Activated naive CD8-positive, alpha-beta T cell treated with anti-CD3 and anti-CD28 coated beads, Interleukin-2, amount 10 ng/mL, durations not matched to agents 7 days and 5 days (primary cell): ENCODE data around the gene HNMT. TPM values are rescaled to one million over a fixed set of nuclear protein-coding genes. Genes with fewer than 3 reads are reported as not detected.
A peak's percentile ranks its signal among the peaks of the same experiment; 100 is the strongest.
"Not testable (repeated sequence)": the region's sequence is repeated elsewhere in the genome, so short reads cannot be mapped to it uniquely, and the experiment has no call there.

Source experiments
- ATAC-seq: fragments of 150-1000 bp; cut with Tn5 transposase; one replicate; pipeline ENCODE4 v1.10.0; 2021; ENCODE audit warnings: low read depth, moderate library complexity
- POLR2A ChIA-PET: fragments of 350-600 bp; sonication (Branson Sonifier 250); formaldehyde crosslinking; loops from one replicate; lab custom pipeline; 2021; ENCODE audit warnings: antibody characterized with exemption; lab: Charles Lee
- DNase-seq: peaks from one replicate; pipeline ENCODE4 v3.0.0; 2021
- H3K27ac Mint-ChIP-seq: one replicate; pipeline ENCODE4 v1.8.0; 2022; ENCODE audit warnings: mild to moderate bottlenecking, mixed read lengths
- H3K27me3 Mint-ChIP-seq: one replicate; pipeline ENCODE4 v1.8.0; 2022; ENCODE audit warnings: mild to moderate bottlenecking, moderate library complexity, mixed read lengths
- H3K36me3 Mint-ChIP-seq: one replicate; pipeline ENCODE4 v1.8.0; 2021; ENCODE audit warnings: mild to moderate bottlenecking, mixed read lengths
- H3K4me1 Mint-ChIP-seq: one replicate; pipeline ENCODE4 v1.8.0; 2021; ENCODE audit warnings: mixed read lengths
- H3K4me3 Mint-ChIP-seq: one replicate; pipeline ENCODE4 v1.8.0; 2022; ENCODE audit warnings: mild to moderate bottlenecking, moderate library complexity, mixed read lengths
- H3K9me3 Mint-ChIP-seq: one replicate; pipeline ENCODE4 v1.8.0; 2021; ENCODE audit warnings: mixed read lengths
- total RNA-seq, 2 experiments: library from RNA; stranded (reverse); gene quantifications; one replicate each; pipeline ENCODE4 v1.2.3, GENCODE V29; 2021

The HNMT gene
- total RNA-seq, 2 experiments from 2014 or later, result 0.28 to 0.57 TPM

DNA sequence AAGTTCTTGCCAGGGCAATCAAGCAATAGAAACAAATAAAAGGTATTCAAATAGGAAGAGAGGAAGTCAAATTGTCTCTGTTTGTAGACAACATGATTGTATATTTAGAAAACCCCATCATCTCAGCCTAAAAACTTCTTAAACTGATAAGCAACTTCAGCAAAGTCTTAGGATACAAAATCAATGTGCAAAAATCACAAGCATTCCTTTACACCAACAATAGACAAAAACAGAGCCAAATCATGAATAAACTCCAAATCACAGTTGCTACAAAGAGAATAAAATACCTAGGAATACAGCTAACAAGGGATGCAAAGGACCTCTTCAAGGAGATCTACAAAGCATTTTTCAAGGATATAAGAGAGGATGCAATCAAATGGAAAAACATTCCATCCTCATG lies 31.9 kb downstream of the HNMT start:
- DNase-seq, ATAC-seq, H3K4me3 Mint-ChIP-seq, H3K27ac Mint-ChIP-seq, H3K36me3 Mint-ChIP-seq, H3K4me1 Mint-ChIP-seq, POLR2A ChIA-PET, H3K9me3 Mint-ChIP-seq, H3K27me3 Mint-ChIP-seq: not testable (repeated sequence)

DNA sequence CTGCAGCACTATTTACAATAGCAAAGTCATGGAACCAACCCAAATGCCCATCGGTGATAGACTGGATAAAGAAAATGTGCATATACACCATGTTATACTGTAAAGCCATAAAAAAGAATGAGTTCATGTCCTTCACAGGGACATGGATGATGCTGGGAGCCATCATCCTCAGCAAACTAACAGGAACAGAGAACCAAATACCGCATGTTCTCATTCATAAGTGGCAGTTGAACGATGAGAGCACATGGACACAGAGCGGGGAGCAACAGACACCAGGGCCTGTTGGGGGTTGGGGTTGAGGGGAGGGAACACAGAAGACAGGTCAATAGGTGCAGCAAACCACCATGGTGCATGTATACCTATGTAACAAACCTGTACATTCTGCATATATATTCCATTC lies 33.5 kb downstream of the HNMT start:
- POLR2A ChIA-PET, result no interaction called here
- no peak for ATAC-seq

DNA sequence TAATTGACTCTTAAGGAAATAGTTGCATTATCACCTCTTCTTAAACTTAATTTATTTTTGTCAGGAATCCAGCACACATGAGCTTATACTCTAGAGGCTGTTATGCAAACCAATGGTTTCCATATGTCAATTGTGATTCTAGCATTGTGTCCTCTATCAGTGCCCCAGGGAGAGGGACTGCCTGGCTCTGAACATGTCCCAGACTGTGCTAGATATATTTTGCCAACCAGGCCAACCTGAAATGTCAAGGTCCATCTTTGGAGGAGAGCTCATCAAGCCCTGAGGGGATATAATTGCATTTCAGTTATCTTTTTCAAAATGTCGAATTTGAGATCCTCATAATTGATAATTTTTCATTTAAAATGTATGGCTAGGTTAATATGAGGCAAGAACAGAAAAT lies 34.2 kb downstream of the HNMT start:
- no peak overlapping the region for H3K27ac Mint-ChIP-seq
- H3K4me1 Mint-ChIP-seq, result no peaks in the 10 kb centered on the region
- DNase-seq (no peak), ATAC-seq (no peak)
- peaks cover 1% of the 10 kb centered on the region for H3K9me3 Mint-ChIP-seq
- no peak overlapping the region for H3K4me3 Mint-ChIP-seq
- no peaks in the 10 kb centered on the region for H3K36me3 Mint-ChIP-seq
- POLR2A ChIA-PET, result no interaction called here
- H3K27me3 Mint-ChIP-seq, result no peaks in the 10 kb centered on the region

More for the DNA sequence above, 33.5 kb downstream of the HNMT start:
- H3K27me3 Mint-ChIP-seq, result no peaks in the 10 kb centered on the region
- H3K4me1 Mint-ChIP-seq, result no peaks in the 10 kb centered on the region
- no peak overlapping the region for H3K27ac Mint-ChIP-seq
- no peak for DNase-seq
- no peaks in the 10 kb centered on the region for H3K36me3 Mint-ChIP-seq
- no peak overlapping the region for H3K4me3 Mint-ChIP-seq
- peaks cover 4% of the 10 kb centered on the region for H3K9me3 Mint-ChIP-seq

DNA sequence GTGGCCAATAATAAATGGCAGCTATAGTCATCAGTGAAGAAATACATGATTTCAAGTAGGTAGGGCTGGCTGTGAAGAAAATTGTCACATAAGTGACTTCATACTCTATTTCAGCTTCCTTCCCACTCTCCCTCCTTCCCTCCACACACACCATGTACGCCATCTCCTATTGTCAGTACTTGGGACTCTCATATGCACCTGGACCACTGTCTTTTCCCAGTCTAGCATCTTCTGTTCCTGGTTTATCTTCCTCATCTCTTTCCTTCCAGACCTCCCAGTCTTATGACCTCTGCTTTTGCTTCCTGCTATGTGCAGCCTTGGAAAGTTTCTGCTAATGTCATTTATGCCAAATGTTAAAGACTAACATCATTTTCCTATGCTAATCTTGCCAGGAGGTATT lies 35.0 kb downstream of the HNMT start:
- Mint-ChIP-seq H3K27ac (no peak overlapping the region), H3K36me3 (no peaks in the 10 kb centered on the region), H3K4me1 (no peaks in the 10 kb centered on the region), H3K27me3 (no peaks in the 10 kb centered on the region), H3K4me3 (no peak overlapping the region), H3K9me3 (peaks cover 1% of the 10 kb centered on the region)
- ATAC-seq (no peak), DNase-seq (no peak)
- POLR2A ChIA-PET, result no interaction called here

DNA sequence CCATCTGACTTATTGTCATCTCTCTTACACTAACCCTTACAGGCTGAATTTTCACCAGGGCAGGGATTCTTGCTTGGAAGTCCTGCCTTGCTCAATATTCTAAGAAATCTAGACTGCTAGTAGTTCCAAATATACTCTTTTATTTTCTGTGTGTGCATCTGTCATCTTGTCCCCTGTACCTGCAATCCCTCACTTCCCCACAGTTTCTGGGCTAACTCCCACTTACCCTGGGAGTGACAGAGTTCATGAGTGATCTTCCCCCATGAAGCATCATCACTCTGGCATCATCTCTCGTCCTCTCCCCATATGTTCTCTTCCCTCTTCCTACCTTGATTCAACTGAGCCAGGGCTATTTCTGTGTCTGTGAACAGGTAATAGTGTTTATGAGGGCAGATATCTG lies 35.7 kb downstream of the HNMT start:
- no peak overlapping the region for H3K4me3 Mint-ChIP-seq
- no peaks in the 10 kb centered on the region for H3K4me1 Mint-ChIP-seq
- H3K27me3 Mint-ChIP-seq, result no peaks in the 10 kb centered on the region
- H3K36me3 Mint-ChIP-seq, result no peaks in the 10 kb centered on the region
- POLR2A ChIA-PET, result no interaction called here
- no peaks in the 10 kb centered on the region for H3K9me3 Mint-ChIP-seq
- ATAC-seq, result no peak
- no peak overlapping the region for H3K27ac Mint-ChIP-seq
- no peak for DNase-seq

DNA sequence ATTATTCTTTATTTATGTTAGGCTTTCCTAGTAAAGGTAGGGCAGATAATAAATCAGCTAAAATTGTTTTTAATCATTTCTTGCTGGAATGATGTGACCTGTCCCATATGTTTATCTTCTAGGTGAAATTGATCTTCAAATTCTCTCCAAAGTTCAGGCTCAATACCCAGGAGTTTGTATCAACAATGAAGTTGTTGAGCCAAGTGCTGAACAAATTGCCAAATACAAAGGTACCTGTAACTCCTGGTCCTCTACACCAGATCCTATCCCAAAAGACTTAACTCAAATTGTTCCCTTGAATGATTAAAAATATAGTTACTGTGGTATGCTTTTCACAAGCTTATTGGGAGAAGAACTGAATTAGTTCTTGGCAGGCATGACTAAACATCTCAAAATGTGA lies 36.5 kb downstream of the HNMT start:
- POLR2A ChIA-PET, result no interaction called here
- Mint-ChIP-seq H3K9me3 (no peaks in the 10 kb centered on the region), H3K27ac (no peak overlapping the region)

DNA sequence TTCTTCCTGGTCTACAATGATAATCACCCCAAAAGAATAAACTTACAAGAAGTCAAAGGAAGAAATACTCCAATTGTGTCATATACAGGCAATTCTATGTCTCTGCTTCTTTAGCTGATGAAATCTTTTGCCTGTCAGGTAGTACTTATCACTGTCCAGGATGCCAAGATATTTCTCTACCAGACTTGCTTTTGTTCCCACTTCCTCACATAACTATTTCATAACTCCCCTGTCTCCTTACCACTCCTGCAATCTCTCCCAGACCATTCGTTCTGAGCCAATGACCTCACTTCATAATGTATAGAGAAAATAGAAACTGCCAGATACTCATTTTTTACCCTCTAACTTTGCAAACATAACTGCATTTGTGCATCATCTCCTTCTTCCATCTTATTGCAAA lies 39.1 kb downstream of the HNMT start:
- POLR2A ChIA-PET, result no interaction called here
- no peak overlapping the region for H3K4me3 Mint-ChIP-seq

More for the DNA sequence above, 36.5 kb downstream of the HNMT start:
- DNase-seq, result no peak
- H3K36me3 Mint-ChIP-seq, result no peaks in the 10 kb centered on the region
- no peaks in the 10 kb centered on the region for H3K4me1 Mint-ChIP-seq
- ATAC-seq, result no peak
- no peak overlapping the region for H3K4me3 Mint-ChIP-seq
- H3K27me3 Mint-ChIP-seq, result no peaks in the 10 kb centered on the region

DNA sequence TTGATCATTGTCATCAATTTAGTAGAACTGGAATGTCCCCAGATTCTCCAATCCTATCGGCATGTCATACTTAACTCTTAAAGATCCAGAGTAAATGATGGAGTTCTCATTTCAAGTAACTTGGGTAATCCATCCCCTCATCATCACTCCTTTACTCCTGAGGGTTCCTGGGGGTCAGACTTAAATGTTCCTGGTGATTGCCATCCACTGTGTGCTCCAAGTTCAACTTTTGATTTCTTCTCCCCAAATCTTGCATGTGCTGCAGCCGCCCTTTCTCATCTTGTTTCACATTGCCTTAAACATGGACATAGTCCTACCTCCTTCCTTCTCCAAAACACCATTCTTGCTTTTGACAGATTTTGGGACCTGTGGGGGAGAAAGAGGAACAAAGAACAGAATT lies 43.2 kb downstream of the HNMT start:
- DNase-seq (no peak), ATAC-seq (no peak)
- Mint-ChIP-seq H3K27me3 (no peaks in the 10 kb centered on the region), H3K36me3 (no peaks in the 10 kb centered on the region), H3K9me3 (no peaks in the 10 kb centered on the region), H3K4me3 (no peak overlapping the region), H3K4me1 (no peaks in the 10 kb centered on the region), H3K27ac (peak overlapping the region; percentile 23)
- POLR2A ChIA-PET, result no interaction called here

More for the DNA sequence above, 39.1 kb downstream of the HNMT start:
- Mint-ChIP-seq H3K27ac (no peak overlapping the region), H3K27me3 (no peaks in the 10 kb centered on the region), H3K36me3 (no peaks in the 10 kb centered on the region), H3K4me1 (no peaks in the 10 kb centered on the region), H3K9me3 (no peaks in the 10 kb centered on the region)
- no peak for ATAC-seq
- no peak for DNase-seq

DNA sequence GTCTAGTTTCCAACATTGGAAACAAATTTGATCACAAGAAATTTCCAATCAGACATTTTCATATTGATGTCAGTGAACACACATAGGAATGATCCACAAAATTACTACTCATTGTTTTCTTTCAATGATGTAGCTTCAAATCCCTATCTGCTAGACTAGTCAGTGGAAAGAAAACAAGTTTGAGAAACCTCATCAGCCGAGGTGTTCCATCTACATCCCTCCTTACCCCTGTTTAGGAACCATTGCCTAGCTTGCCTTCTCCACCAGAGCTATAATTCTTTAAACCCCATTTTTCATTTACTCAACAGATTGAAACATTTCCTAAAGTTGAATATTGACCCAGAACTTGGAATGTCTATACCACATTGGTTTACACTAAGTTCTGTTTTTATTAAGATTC lies 45.3 kb downstream of the HNMT start:
- Mint-ChIP-seq H3K27me3 (no peaks in the 10 kb centered on the region), H3K9me3 (no peaks in the 10 kb centered on the region), H3K4me3 (no peak overlapping the region), H3K4me1 (no peaks in the 10 kb centered on the region), H3K27ac (no peak overlapping the region), H3K36me3 (no peaks in the 10 kb centered on the region)
- DNase-seq (no peak), ATAC-seq (no peak)
- POLR2A ChIA-PET, result no interaction called here

DNA sequence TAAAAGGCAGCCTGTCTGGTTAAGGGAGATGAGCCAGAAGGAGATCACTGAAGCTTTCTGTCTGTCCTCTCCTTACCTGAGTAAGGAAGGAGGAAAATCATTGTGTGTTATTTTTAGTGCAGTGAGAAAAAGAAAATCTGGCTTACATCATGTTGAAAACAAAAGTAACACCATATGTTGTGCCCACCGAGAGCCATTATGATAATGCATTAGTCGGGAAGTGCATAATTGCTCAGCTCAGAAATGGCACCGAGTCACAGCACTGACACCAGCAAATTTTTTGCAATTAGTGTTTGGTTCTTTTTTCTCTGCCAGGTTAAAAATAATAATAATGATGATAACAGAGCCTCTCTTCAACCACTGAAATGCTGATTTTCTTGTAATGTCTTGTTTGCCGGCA lies 46.6 kb downstream of the HNMT start:
- POLR2A ChIA-PET, result no interaction called here
- no peak overlapping the region for H3K4me3 Mint-ChIP-seq
- ATAC-seq (no peak), DNase-seq (no peak)
- H3K27ac Mint-ChIP-seq, result no peak overlapping the region
- no peaks in the 10 kb centered on the region for H3K4me1 Mint-ChIP-seq
- H3K36me3 Mint-ChIP-seq, result no peaks in the 10 kb centered on the region
- no peaks in the 10 kb centered on the region for H3K9me3 Mint-ChIP-seq
- H3K27me3 Mint-ChIP-seq, result no peaks in the 10 kb centered on the region

DNA sequence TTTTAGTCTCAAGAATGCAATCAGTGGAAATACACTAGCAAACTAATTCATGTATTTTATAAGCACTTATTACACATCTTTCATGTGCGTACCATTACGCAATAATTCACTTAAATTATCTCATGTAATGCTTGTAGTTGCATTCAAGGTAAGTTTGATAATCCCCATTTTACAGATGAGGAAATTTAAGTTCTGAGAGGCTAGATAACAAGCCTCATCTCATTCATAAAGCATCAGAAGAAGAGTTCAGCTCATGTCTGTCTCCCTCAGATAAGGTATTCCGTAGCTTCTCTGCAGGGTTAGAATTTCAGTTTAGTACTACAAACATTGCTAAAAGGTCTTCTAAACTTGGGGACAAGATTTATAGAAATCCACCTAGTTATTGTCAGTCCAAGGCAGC lies 47.8 kb downstream of the HNMT start:
- H3K4me3 Mint-ChIP-seq, result no peak overlapping the region
- no peak for ATAC-seq
- DNase-seq, result no peak
- H3K27me3 Mint-ChIP-seq, result no peaks in the 10 kb centered on the region
- H3K36me3 Mint-ChIP-seq, result no peaks in the 10 kb centered on the region
- POLR2A ChIA-PET, result no interaction called here
- H3K27ac Mint-ChIP-seq, result no peak overlapping the region
- H3K4me1 Mint-ChIP-seq, result no peaks in the 10 kb centered on the region
- H3K9me3 Mint-ChIP-seq, result no peaks in the 10 kb centered on the region

DNA sequence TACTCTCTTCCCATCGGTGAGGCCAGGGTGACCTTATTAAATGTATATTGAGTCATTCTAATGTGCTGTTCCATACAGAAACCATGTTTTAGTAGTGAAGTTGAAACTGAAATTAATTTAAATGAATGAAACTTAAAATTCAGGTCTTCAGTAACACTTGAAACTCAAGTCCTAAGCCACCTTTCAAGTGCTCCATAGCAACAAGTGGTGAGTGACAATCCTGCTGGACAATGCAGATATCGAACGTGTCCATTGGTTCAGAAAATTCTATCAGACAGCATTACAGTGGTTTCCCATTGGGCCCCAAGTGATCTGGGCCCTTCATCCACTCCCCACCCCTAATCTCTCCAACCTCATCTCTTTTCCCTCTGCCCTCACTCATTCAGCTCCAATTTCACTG lies 48.7 kb downstream of the HNMT start:
- Mint-ChIP-seq H3K9me3 (no peaks in the 10 kb centered on the region), H3K27me3 (no peaks in the 10 kb centered on the region), H3K4me3 (no peak overlapping the region), H3K4me1 (no peaks in the 10 kb centered on the region), H3K36me3 (no peaks in the 10 kb centered on the region), H3K27ac (no peak overlapping the region)
- ATAC-seq (no peak), DNase-seq (no peak)
- POLR2A ChIA-PET, result no interaction called here

DNA sequence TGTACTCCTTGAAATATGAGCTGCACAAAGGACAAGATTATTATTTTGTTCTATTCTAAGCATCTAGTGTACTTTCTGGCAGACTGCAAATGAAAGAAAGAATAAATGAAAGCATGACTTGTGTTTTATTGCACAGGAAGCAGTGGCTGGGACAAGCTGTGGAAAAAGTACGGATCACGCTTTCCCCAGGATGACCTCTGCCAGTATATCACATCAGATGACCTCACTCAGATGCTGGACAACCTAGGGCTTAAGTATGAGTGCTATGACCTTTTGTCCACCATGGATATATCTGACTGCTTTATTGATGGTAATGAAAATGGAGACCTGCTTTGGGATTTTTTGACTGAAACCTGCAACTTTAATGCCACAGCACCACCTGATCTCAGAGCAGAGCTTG lies 49.4 kb downstream of the HNMT start:
- ATAC-seq (no peak), DNase-seq (no peak)
- POLR2A ChIA-PET, result no interaction called here
- Mint-ChIP-seq H3K9me3 (no peaks in the 10 kb centered on the region), H3K36me3 (no peaks in the 10 kb centered on the region), H3K4me1 (no peaks in the 10 kb centered on the region), H3K27me3 (no peaks in the 10 kb centered on the region), H3K4me3 (no peak overlapping the region), H3K27ac (no peak overlapping the region)

DNA sequence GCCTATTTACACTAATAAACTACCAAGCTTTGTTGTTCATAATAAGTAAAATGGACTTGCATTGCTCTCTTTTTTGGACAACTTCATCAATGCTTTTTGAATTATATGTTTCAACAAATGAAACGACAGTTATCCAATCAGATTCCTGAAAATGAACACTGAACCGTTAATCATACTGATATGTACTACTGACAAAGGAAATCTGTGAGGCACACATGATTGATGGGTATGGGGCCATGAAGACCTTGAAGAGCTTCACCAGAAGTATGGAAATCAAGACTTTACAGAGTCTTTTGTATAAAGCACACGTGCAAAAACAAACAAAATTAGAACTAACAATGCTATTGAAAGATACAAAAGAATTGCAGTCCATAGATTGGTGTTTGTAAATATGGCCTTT lies 51.2 kb downstream of the HNMT start:
- Mint-ChIP-seq H3K9me3 (no peaks in the 10 kb centered on the region), H3K27ac (no peak overlapping the region), H3K4me3 (no peak overlapping the region), H3K27me3 (no peaks in the 10 kb centered on the region), H3K4me1 (no peaks in the 10 kb centered on the region), H3K36me3 (no peaks in the 10 kb centered on the region)
- ATAC-seq (no peak), DNase-seq (no peak)
- POLR2A ChIA-PET, result no interaction called here
